ENCODE results near the gene NFAT5.

The NFAT5 gene

GRCh38 chr16:69662901-69663300, 97.1 kb downstream of the NFAT5 start:
- Mint-ChIP-seq H3K4me1 (no peaks in the 10 kb centered on the region), H3K36me3 (peaks cover 26 to 28% of the 10 kb centered on the region in 2 donors)
- DNase-seq = no peak

GRCh38 chr16:69663846-69664245, 98.1 kb downstream of the NFAT5 start:
- Mint-ChIP-seq H3K36me3 (peaks cover 30 to 32% of the 10 kb centered on the region in 2 donors), H3K4me3 (no peak overlapping the region), H3K27ac (no peak overlapping the region), H3K27me3 (no peaks in the 10 kb centered on the region), H3K4me1 (no peaks in the 10 kb centered on the region), H3K9me3 (no peaks in the 10 kb centered on the region)
- ATAC-seq (replicated peaks) = no peak
- no peak for DNase-seq

More at GRCh38 chr16:69662901-69663300, 97.1 kb downstream of the NFAT5 start:
- ATAC-seq (replicated peaks) = no peak
- Mint-ChIP-seq H3K27me3 (no peaks in the 10 kb centered on the region), H3K4me3 (no peak overlapping the region), H3K27ac (no peak overlapping the region), H3K9me3 (no peaks in the 10 kb centered on the region)

- Mint-ChIP-seq H3K36me3 (peaks cover 26% of the 10 kb centered on the region in 2 donors), H3K27me3 (no peaks in the 10 kb centered on the region), H3K4me3 (no peak overlapping the region), H3K27ac (no peak overlapping the region), H3K4me1 (peaks cover 0 to 1% of the 10 kb centered on the region in 2 donors), H3K9me3 (no peaks in the 10 kb centered on the region)
- no peak for ATAC-seq (replicated peaks)
- DNase-seq = no peak
These were observed 103.8 kb downstream of the NFAT5 start for GRCh38 chr16:69669577-69669976.

GRCh38 chr16:69672315-69672997, 106.7 kb downstream of the NFAT5 start:
- Mint-ChIP-seq H3K27ac (no peak overlapping the region), H3K9me3 (no peaks in the 10 kb centered on the region), H3K36me3 (peaks cover 30 to 34% of the 10 kb centered on the region in 2 donors), H3K4me3 (no peak overlapping the region), H3K27me3 (no peaks in the 10 kb centered on the region), H3K4me1 (peaks cover 0 to 1% of the 10 kb centered on the region in 2 donors)
- no peak for ATAC-seq (replicated peaks)
- DNase-seq = no peak

- no peaks in the 10 kb centered on the region for H3K9me3 Mint-ChIP-seq
- peaks cover 0 to 1% of the 10 kb centered on the region in 2 donors for H3K4me1 Mint-ChIP-seq
- no peak for ATAC-seq (replicated peaks)
- no peak for DNase-seq
- no peak overlapping the region for H3K27ac Mint-ChIP-seq
- H3K36me3 Mint-ChIP-seq = peaks cover 32 to 37% of the 10 kb centered on the region in 2 donors
- H3K4me3 Mint-ChIP-seq = no peak overlapping the region
- no peaks in the 10 kb centered on the region for H3K27me3 Mint-ChIP-seq
These were observed 107.4 kb downstream of the NFAT5 start for GRCh38 chr16:69672998-69673713.

- Mint-ChIP-seq H3K9me3 (no peaks in the 10 kb centered on the region), H3K4me1 (no peaks in the 10 kb centered on the region), H3K27ac (no peak overlapping the region), H3K27me3 (no peaks in the 10 kb centered on the region), H3K36me3 (peaks cover 32 to 44% of the 10 kb centered on the region in 2 donors), H3K4me3 (no peak overlapping the region)
- DNase-seq (no peak), ATAC-seq (replicated peaks) (no peak)
These were observed 114.6 kb downstream of the NFAT5 start for GRCh38 chr16:69680358-69680757.

- H3K4me1 Mint-ChIP-seq = peaks cover 0 to 4% of the 10 kb centered on the region in 2 donors
- no peak overlapping the region for H3K4me3 Mint-ChIP-seq
- ATAC-seq (replicated peaks) = no peak
- H3K36me3 Mint-ChIP-seq = peaks cover 35 to 49% of the 10 kb centered on the region in 2 donors
- no peaks in the 10 kb centered on the region for H3K9me3 Mint-ChIP-seq
- H3K27me3 Mint-ChIP-seq = no peaks in the 10 kb centered on the region
- no peak overlapping the region for H3K27ac Mint-ChIP-seq
- no peak for DNase-seq
These were observed 122.8 kb downstream of the NFAT5 start for GRCh38 chr16:69688589-69688988.

GRCh38 chr16:69691980-69692911, 126.5 kb downstream of the NFAT5 start:
- Mint-ChIP-seq H3K4me1 (peaks cover 0 to 4% of the 10 kb centered on the region in 2 donors), H3K27ac (no peak overlapping the region), H3K36me3 (peaks cover 35 to 42% of the 10 kb centered on the region in 2 donors), H3K27me3 (no peaks in the 10 kb centered on the region), H3K4me3 (no peak overlapping the region), H3K9me3 (no peaks in the 10 kb centered on the region)
- ATAC-seq (replicated peaks) (no peak), DNase-seq (no peak)

GRCh38 chr16:69693916-69694315, 128.2 kb downstream of the NFAT5 start:
- no peaks in the 10 kb centered on the region for H3K27me3 Mint-ChIP-seq
- peaks cover 38 to 46% of the 10 kb centered on the region in 2 donors for H3K36me3 Mint-ChIP-seq
- H3K27ac Mint-ChIP-seq = no peak overlapping the region
- no peak for ATAC-seq (replicated peaks)
- H3K4me3 Mint-ChIP-seq = no peak overlapping the region
- no peaks in the 10 kb centered on the region for H3K9me3 Mint-ChIP-seq
- H3K4me1 Mint-ChIP-seq = peaks cover 0 to 4% of the 10 kb centered on the region in 2 donors
- DNase-seq = no peak

- ATAC-seq (replicated peaks) (no peak), DNase-seq (no peak)
- H3K4me1 Mint-ChIP-seq = no peaks in the 10 kb centered on the region
- H3K36me3 Mint-ChIP-seq = peaks cover 24 to 38% of the 10 kb centered on the region in 2 donors
- no peaks in the 10 kb centered on the region for H3K9me3 Mint-ChIP-seq
- H3K27ac Mint-ChIP-seq = no peak overlapping the region
- H3K27me3 Mint-ChIP-seq = no peaks in the 10 kb centered on the region
- H3K4me3 Mint-ChIP-seq = no peak overlapping the region
These were observed 132.6 kb downstream of the NFAT5 start for GRCh38 chr16:69698404-69698803.

- H3K4me3 Mint-ChIP-seq = no peak overlapping the region
- no peaks in the 10 kb centered on the region for H3K9me3 Mint-ChIP-seq
- peaks cover 0 to 1% of the 10 kb centered on the region in 2 donors for H3K4me1 Mint-ChIP-seq
- ATAC-seq (replicated peaks) = no peak
- no peaks in the 10 kb centered on the region for H3K27me3 Mint-ChIP-seq
- H3K27ac Mint-ChIP-seq = no peak overlapping the region
- peaks cover 21 to 36% of the 10 kb centered on the region in 2 donors for H3K36me3 Mint-ChIP-seq
- DNase-seq = no peak
These were observed 134.1 kb downstream of the NFAT5 start for GRCh38 chr16:69699915-69700314.

- Mint-ChIP-seq H3K27ac (no peak overlapping the region), H3K9me3 (no peaks in the 10 kb centered on the region), H3K4me3 (no peak overlapping the region), H3K27me3 (no peaks in the 10 kb centered on the region), H3K4me1 (peaks cover 0 to 1% of the 10 kb centered on the region in 2 donors), H3K36me3 (peaks cover 16 to 30% of the 10 kb centered on the region in 2 donors)
- ATAC-seq (replicated peaks) (no peak), DNase-seq (no peak)
These were observed 135.7 kb downstream of the NFAT5 start for GRCh38 chr16:69701452-69701851.

- H3K4me1 Mint-ChIP-seq = peaks cover 0 to 1% of the 10 kb centered on the region in 2 donors
- no peak for ATAC-seq (replicated peaks)
- no peak overlapping the region for H3K4me3 Mint-ChIP-seq
- H3K36me3 Mint-ChIP-seq = peaks cover 16 to 30% of the 10 kb centered on the region in 2 donors
- no peaks in the 10 kb centered on the region for H3K27me3 Mint-ChIP-seq
- no peaks in the 10 kb centered on the region for H3K9me3 Mint-ChIP-seq
- no peak overlapping the region for H3K27ac Mint-ChIP-seq
- DNase-seq = no peak
These were observed 136.1 kb downstream of the NFAT5 start for GRCh38 chr16:69701866-69702265.

GRCh38 chr16:69703638-69704037, 137.9 kb downstream of the NFAT5 start:
- no peak overlapping the region for H3K27ac Mint-ChIP-seq
- peaks cover 17 to 33% of the 10 kb centered on the region in 2 donors for H3K36me3 Mint-ChIP-seq
- H3K4me1 Mint-ChIP-seq = peaks cover 0 to 1% of the 10 kb centered on the region in 2 donors
- H3K27me3 Mint-ChIP-seq = no peaks in the 10 kb centered on the region
- H3K9me3 Mint-ChIP-seq = no peaks in the 10 kb centered on the region
- H3K4me3 Mint-ChIP-seq = no peak overlapping the region
- DNase-seq (no peak), ATAC-seq (replicated peaks) (no peak)

Data from stimulated activated naive B cell treated with anti-CD40 and anti-IgM and Interleukin-4, amounts not matched to agents 10 μg/mL and 1 μg/mL and 100 μg/mL, for 72 hours (primary cell).